Neural progenitor cell (in vitro differentiated cells): ENCODE measurements around the gene EDC4.

Source experiments
- EZH2 ChIP-seq: fragments of 200-600 bp; sonication (generic); IDR thresholded peaks from 2 replicates; pipeline ENCODE4 v1.6.1; 2017; ENCODE audit warnings: antibody characterized with exemption, mild to moderate bottlenecking, moderate library complexity
- EZH2phosphoT487 ChIP-seq: fragments of 200-600 bp; sonication (generic); IDR thresholded peaks from 2 replicates; pipeline ENCODE4 v1.6.1; 2017; ENCODE audit warnings: antibody characterized with exemption
- TF ChIP-seq, protein P1 (sequence below): fragments of 200-600 bp; sonication (generic); IDR thresholded peaks from 2 replicates; pipeline ENCODE4 v1.5.1; 2017; ENCODE audit warnings: antibody characterized with exemption, mild to moderate bottlenecking

GRCh38 chr16:67864594-67864993 lies 8.3 kb upstream of the EDC4 start:
- TF ChIP-seq, protein P1, sequence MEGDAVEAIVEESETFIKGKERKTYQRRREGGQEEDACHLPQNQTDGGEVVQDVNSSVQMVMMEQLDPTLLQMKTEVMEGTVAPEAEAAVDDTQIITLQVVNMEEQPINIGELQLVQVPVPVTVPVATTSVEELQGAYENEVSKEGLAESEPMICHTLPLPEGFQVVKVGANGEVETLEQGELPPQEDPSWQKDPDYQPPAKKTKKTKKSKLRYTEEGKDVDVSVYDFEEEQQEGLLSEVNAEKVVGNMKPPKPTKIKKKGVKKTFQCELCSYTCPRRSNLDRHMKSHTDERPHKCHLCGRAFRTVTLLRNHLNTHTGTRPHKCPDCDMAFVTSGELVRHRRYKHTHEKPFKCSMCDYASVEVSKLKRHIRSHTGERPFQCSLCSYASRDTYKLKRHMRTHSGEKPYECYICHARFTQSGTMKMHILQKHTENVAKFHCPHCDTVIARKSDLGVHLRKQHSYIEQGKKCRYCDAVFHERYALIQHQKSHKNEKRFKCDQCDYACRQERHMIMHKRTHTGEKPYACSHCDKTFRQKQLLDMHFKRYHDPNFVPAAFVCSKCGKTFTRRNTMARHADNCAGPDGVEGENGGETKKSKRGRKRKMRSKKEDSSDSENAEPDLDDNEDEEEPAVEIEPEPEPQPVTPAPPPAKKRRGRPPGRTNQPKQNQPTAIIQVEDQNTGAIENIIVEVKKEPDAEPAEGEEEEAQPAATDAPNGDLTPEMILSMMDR = no peak
- TF ChIP-seq EZH2 (no peak), EZH2phosphoT487 (no peak)
